ENCODE measurements around the gene PTGES3. TPM values are rescaled to one million over a fixed set of nuclear protein-coding genes. Genes with fewer than 3 reads are reported as not detected.

The PTGES3 gene
- total RNA-seq, 1 experiment from 2014 or later, result 435 TPM

GRCh38 chr12:56723352-56723751 lies 35.3 kb upstream of the PTGES3 start:
- Histone ChIP-seq H3K79me1 (ENCODE audit: insufficient read depth, low read depth, low read length, poor library complexity, severe bottlenecking) (peaks cover 11% of the 10 kb centered on the region), H3K27ac (ENCODE audit: insufficient read length, low read depth, low read length) (no peak overlapping the region), H3K9ac (ENCODE audit: extremely low read depth, insufficient read length, low read length) (peak overlapping the region; percentile 4), H4K5ac (ENCODE audit: insufficient read length, low read depth, low read length) (no peak overlapping the region), H3K27me3 (ENCODE audit: insufficient read depth, low read length) (no peaks in the 10 kb centered on the region), H3K18ac (ENCODE audit: insufficient read length, low read depth, low read length) (no peak overlapping the region), H4K8ac (replicated peaks; ENCODE audit: insufficient read length, low read depth, low read length) (no peak overlapping the region), H3K23me2 (ENCODE audit: insufficient read length, low read depth, low read length, poor library complexity, severe bottlenecking) (peaks cover 10% of the 10 kb centered on the region), H3K14ac (ENCODE audit: insufficient read depth, low read length) (no peak overlapping the region), H2BK5ac (ENCODE audit: insufficient read length, low read length) (no peak overlapping the region), H3K4me1 (ENCODE audit: insufficient read depth, low read length) (peaks cover 10% of the 10 kb centered on the region), H3K9me3 (ENCODE audit: control insufficient read depth, low read depth, low read length) (no peaks in the 10 kb centered on the region), H2AK5ac (ENCODE audit: insufficient read length, low read length) (no peak overlapping the region), H3K23ac (ENCODE audit: insufficient read length, low read depth, low read length) (no peak overlapping the region), H2AFZ (ENCODE audit: low read length) (no peak overlapping the region), H3T11ph (ENCODE audit: low read length) (no peak overlapping the region), H4K20me1 (ENCODE audit: control insufficient read depth, insufficient read depth, insufficient read length) (no peaks in the 10 kb centered on the region), H2BK20ac (ENCODE audit: low read depth, low read length, poor library complexity, severe bottlenecking) (no peak overlapping the region), H2BK15ac (ENCODE audit: low read depth, low read length) (no peak overlapping the region), H3K79me2 (ENCODE audit: insufficient read depth, low read length) (peaks cover 52% of the 10 kb centered on the region; the same call in 1 of the 2 replicates), H2BK12ac (ENCODE audit: insufficient read length, low read depth, low read length) (no peak overlapping the region), H2BK120ac (ENCODE audit: low read depth, low read length, poor library complexity, severe bottlenecking) (no peak overlapping the region), H3K4me2 (ENCODE audit: insufficient read depth, insufficient read length, low read length) (peak overlapping the region; percentile 82), H3K56ac (ENCODE audit: insufficient read length, low read depth, low read length) (no peak overlapping the region), H4K91ac (ENCODE audit: insufficient read length, low read depth, low read length) (no peak overlapping the region), H3K4ac (ENCODE audit: low read depth, low read length) (no peak overlapping the region)
- no peak for DNase-seq
- Mint-ChIP-seq H3K36me3 (ENCODE audit: insufficient read depth in 1 of 3, low read depth in 3 of 3) (peaks cover 57 to 77% (median 69%) of the 10 kb centered on the region in 3 experiments), H3K9me3 (no peaks in the 10 kb centered on the region), H3K4me1 (peaks cover 57 to 62% of the 10 kb centered on the region in 2 experiments), H3K27me3 (ENCODE audit: low read depth) (no peaks in the 10 kb centered on the region), H3K4me3 (peak overlapping the region; percentile 99 to 100), H3K27ac (no peak overlapping the region; a peak in 1 of 7 replicates)
- no peak for TF ChIP-seq CTCF (conservative IDR thresholded peaks at IDR 0.05)
- WGBS (ENCODE audit: extremely low coverage, insufficient read length, low lambda C conversion rate), result no CpG with 5 or more reads among the region's 3 CpGs

All from H9 (cell line).